Measurements from ENCODE around the gene GRM7.

- no peak for TF ChIP-seq SIN3A (IDR thresholded peaks at IDR 0.05; ENCODE audit: borderline replicate concordance, insufficient read depth, low read length)
- TF ChIP-seq REST (IDR thresholded peaks at IDR 0.05; ENCODE audit: insufficient read depth in 1 of 2, low read depth in 2 of 2, low read length in 2 of 2): no peak
- TF ChIP-seq FOXP2 (optimal IDR thresholded peaks at IDR 0.05; ENCODE audit: borderline replicate concordance, extremely low read depth, extremely low read length, insufficient read depth): no peak
These were observed 310.6 kb downstream of the GRM7 start for GRCh38 chr3:7171493-7171892.

All from PFSK-1 (cell line).